ENCODE measurements around the gene CIAO2A.

GRCh38 chr15:64035525-64035924 is 58.1 kb downstream of the CIAO2A start:
- TF ChIP-seq CTCF (IDR thresholded peaks at IDR 0.05) (no peak), POLR2A (IDR thresholded peaks at IDR 0.05) (no peak)
